Measurements from ENCODE around the gene ATRN.

ATRN gene

DNA sequence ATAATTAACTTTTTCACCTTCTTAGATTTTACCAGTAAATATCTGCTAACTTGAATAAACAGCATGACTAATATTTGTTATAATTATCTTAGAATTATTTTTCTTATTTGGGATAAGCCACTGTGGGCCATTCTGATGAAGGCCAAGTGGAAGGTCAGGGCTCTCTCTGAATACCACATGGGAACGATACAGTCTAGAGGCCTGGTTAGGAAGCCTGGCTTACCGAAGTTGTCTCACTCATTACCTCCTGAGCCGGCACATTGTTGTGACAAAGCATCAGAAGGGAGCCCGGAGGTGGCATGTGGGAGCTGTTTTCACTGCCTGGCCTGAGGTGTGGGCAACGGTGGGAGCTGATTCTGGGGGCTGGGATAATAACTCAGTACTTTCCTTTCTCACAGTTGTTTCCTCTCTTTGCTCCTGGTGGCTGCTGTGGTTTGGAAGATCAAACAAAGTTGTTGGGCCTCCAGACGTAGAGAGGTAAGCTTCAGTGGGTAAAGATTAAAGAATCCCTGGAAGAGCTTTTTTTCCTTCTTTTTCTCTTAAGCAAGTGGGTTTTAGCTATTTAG is 163.2 kb downstream of the ATRN start:
- TF ChIP-seq CTCF (IDR thresholded peaks at IDR 0.05; ENCODE audit: borderline replicate concordance, insufficient read depth, low read depth, low read length), result no peak
- no peak overlapping the region for H3K4me3 ChIP-seq (ENCODE audit: low read depth, low read length)

DNA sequence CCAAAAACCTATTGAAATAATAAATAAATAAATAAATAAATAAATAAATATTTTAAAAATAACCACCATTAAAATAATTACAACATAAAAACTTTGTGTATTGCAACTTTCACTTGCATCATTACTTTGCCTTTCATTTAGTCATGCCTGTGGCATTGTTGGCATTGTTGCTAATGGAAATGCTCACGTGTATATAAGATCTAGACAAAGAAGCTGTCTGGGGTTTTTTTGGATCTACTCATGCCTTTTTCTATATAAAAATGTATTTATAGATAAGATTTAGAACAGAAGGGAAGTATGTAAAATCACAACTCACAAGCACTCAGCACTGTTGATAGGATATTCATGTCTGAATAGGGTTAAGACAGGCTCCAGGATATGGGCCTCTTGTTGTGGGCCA is 164.5 kb downstream of the ATRN start:
- TF ChIP-seq CTCF (IDR thresholded peaks at IDR 0.05; ENCODE audit: borderline replicate concordance, insufficient read depth, low read depth, low read length), result no peak
- H3K4me3 ChIP-seq (ENCODE audit: low read depth, low read length), result no peak overlapping the region

DNA sequence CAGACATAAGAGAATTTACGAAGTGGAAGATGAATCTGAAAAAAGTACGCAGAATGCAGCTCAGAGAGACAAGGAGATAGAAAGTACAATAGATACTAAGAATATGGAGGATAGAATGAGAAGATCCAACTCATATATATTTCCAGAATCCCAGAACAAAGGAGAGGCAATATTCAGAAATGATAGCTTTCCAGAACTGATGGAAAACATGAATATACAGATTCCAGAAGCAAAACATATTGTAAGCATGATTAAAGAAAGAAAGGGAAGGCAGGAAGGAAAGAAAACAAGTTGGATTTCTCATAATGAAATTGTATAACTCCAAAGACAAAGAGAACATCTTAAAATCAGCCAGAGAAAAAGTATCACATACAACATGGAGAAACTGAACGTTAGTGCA is 169.4 kb downstream of the ATRN start:
- no peak overlapping the region for H3K4me3 ChIP-seq (ENCODE audit: low read depth, low read length)
- TF ChIP-seq CTCF (IDR thresholded peaks at IDR 0.05; ENCODE audit: borderline replicate concordance, insufficient read depth, low read depth, low read length), result no peak

DNA sequence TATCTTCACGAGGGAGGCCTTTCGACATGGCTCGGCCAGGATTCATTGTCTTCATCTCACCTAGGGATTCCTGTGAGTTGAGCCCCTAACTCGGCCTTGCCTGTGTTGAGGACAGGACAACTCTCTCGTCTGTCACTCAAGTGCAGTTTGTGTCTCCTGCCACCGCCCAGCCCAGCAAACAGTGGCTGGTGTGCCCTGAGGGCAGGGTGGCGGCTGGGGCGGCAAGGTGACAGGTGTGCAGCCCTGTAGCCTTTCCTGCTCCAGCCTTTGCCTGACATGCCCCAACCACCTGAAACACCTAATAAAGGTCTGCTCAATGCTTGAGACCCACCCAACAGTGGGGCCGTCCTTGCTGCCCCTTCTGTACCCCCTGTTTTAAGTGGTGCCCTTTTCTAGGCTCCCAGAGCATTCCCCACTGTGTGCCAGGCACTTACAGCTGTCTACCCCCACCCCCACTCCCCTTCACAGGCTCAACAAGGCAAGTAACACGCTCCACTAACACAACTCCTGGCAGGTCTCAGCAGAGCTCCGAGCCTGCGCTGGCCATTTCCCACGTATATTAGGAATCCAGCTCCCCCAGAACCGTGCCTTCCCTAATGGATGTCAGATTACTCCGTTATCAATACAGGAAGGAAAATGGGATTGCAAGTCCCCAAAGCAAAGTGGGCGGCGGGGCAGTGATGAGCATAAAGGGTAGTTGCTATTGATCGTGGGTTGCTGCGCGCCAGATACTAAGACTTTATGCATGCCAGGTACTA is 174.7 kb downstream of the ATRN start:
- no peak for TF ChIP-seq CTCF (IDR thresholded peaks at IDR 0.05; ENCODE audit: borderline replicate concordance, insufficient read depth, low read depth, low read length)
- no peak overlapping the region for H3K4me3 ChIP-seq (ENCODE audit: low read depth, low read length)

DNA sequence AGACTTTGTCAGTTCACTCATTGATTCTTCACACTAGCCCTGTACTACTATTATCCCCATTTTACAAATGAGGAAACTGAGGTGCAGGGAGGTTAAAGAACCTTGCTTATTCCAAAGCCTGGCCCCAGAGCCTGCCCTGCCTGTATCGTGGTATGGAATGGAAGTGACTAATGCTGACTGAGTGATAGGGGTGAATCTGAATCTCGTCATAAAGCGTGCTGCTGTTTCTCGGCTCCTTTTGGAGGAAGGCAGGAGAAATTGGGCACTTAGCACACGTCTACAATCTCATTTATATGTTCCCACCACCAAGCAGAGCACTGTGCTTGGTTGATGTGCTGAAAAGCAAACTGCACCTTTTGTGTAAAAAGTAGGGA is 175.2 kb downstream of the ATRN start:
- TF ChIP-seq CTCF (IDR thresholded peaks at IDR 0.05; ENCODE audit: borderline replicate concordance, insufficient read depth, low read depth, low read length), result no peak

DNA sequence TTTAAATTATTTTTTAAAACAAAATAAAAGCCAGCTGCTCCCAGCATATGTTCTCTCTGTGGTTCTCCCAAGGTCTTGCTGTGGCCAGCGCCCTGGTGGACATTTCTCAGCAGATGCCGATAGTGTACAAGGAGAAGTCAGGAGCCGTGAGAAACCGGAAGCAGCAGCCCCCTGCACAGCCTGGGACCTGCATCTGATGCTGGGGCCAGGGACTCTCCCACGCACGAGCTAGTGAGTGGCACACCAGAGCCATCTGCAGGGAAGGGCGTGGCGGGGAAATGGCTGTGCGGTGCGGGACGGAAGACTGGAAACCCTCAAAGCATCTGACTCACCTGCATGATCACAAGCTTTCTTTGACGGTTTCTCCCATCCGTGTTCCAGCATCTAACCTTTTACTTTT is 175.8 kb downstream of the ATRN start:
- no peak for TF ChIP-seq CTCF (IDR thresholded peaks at IDR 0.05; ENCODE audit: borderline replicate concordance, insufficient read depth, low read depth, low read length)
- H3K4me3 ChIP-seq (ENCODE audit: low read depth, low read length), result no peak overlapping the region

More for the DNA sequence above, 175.2 kb downstream of the ATRN start:
- H3K4me3 ChIP-seq (ENCODE audit: low read depth, low read length), result no peak overlapping the region

GRCh38 chr20:3647473-3647872 is 176.7 kb downstream of the ATRN start:
- no peak overlapping the region for H3K4me3 ChIP-seq (ENCODE audit: low read depth, low read length)
- TF ChIP-seq CTCF (IDR thresholded peaks at IDR 0.05; ENCODE audit: borderline replicate concordance, insufficient read depth, low read depth, low read length), result no peak

Measured in GM12875 (cell line).